ENCODE measurements around the gene MRRF.

DNA sequence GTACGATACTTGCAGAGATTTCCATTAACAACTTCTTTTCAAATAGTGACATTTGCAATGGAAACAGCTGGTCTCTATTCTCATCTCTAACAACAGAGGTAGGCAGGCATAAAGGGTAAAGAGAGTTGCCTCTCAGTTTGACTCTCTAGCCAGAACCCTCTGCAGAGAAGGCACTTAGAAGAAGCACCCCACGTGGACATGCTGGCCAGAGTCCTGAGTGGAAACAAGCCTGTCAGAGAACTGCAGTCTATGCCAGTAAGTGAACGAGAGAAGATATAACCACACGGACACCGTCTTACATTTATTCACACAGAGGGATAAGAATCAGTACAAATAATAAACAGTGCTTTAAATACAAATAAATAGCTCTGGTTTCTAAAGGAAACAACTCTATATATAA, 25.0 kb upstream of the MRRF start:
- TF ChIP-seq, protein P1, sequence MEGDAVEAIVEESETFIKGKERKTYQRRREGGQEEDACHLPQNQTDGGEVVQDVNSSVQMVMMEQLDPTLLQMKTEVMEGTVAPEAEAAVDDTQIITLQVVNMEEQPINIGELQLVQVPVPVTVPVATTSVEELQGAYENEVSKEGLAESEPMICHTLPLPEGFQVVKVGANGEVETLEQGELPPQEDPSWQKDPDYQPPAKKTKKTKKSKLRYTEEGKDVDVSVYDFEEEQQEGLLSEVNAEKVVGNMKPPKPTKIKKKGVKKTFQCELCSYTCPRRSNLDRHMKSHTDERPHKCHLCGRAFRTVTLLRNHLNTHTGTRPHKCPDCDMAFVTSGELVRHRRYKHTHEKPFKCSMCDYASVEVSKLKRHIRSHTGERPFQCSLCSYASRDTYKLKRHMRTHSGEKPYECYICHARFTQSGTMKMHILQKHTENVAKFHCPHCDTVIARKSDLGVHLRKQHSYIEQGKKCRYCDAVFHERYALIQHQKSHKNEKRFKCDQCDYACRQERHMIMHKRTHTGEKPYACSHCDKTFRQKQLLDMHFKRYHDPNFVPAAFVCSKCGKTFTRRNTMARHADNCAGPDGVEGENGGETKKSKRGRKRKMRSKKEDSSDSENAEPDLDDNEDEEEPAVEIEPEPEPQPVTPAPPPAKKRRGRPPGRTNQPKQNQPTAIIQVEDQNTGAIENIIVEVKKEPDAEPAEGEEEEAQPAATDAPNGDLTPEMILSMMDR (IDR thresholded peaks at IDR 0.05; ENCODE audit: insufficient read depth, low read length): no peak
- no peak for TF ChIP-seq POLR2AphosphoS5 (IDR thresholded peaks at IDR 0.05; ENCODE audit: low read depth)
- TF ChIP-seq, protein P2, sequence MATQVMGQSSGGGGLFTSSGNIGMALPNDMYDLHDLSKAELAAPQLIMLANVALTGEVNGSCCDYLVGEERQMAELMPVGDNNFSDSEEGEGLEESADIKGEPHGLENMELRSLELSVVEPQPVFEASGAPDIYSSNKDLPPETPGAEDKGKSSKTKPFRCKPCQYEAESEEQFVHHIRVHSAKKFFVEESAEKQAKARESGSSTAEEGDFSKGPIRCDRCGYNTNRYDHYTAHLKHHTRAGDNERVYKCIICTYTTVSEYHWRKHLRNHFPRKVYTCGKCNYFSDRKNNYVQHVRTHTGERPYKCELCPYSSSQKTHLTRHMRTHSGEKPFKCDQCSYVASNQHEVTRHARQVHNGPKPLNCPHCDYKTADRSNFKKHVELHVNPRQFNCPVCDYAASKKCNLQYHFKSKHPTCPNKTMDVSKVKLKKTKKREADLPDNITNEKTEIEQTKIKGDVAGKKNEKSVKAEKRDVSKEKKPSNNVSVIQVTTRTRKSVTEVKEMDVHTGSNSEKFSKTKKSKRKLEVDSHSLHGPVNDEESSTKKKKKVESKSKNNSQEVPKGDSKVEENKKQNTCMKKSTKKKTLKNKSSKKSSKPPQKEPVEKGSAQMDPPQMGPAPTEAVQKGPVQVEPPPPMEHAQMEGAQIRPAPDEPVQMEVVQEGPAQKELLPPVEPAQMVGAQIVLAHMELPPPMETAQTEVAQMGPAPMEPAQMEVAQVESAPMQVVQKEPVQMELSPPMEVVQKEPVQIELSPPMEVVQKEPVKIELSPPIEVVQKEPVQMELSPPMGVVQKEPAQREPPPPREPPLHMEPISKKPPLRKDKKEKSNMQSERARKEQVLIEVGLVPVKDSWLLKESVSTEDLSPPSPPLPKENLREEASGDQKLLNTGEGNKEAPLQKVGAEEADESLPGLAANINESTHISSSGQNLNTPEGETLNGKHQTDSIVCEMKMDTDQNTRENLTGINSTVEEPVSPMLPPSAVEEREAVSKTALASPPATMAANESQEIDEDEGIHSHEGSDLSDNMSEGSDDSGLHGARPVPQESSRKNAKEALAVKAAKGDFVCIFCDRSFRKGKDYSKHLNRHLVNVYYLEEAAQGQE (IDR thresholded peaks at IDR 0.05; ENCODE audit: insufficient replicate concordance, low read depth): no peak
